ENCODE measurements around the gene BCL2. TPM values are rescaled to one million over a fixed set of nuclear protein-coding genes. Genes with fewer than 3 reads are reported as not detected.

BCL2 gene
- total RNA-seq, 1 donor from 2014 or later, result 16.5 TPM

DNA sequence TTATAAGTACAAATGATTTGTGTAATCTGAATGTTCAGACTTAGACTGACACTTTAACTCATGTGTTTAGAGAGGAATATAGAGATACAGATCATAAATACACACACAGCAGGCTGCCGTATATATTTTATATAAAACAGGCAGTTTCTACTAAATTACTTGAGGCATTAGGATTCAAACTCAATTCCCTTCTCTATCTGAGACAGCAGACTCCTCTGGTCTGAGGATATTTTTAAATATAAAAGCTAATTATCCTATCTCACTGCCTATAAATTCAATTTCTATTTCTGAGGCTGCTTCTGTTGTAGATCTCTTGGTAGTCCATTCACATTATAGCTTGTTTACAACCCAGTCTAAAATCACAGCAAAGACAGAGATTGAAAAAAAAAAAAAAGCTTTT, 46.9 kb downstream of the BCL2 start:
- no peak overlapping the region for H3K27ac Mint-ChIP-seq
- DNase-seq (ENCODE audit: extremely low spot score, unreplicated experiment), result no peak
- TF ChIP-seq, protein P1, sequence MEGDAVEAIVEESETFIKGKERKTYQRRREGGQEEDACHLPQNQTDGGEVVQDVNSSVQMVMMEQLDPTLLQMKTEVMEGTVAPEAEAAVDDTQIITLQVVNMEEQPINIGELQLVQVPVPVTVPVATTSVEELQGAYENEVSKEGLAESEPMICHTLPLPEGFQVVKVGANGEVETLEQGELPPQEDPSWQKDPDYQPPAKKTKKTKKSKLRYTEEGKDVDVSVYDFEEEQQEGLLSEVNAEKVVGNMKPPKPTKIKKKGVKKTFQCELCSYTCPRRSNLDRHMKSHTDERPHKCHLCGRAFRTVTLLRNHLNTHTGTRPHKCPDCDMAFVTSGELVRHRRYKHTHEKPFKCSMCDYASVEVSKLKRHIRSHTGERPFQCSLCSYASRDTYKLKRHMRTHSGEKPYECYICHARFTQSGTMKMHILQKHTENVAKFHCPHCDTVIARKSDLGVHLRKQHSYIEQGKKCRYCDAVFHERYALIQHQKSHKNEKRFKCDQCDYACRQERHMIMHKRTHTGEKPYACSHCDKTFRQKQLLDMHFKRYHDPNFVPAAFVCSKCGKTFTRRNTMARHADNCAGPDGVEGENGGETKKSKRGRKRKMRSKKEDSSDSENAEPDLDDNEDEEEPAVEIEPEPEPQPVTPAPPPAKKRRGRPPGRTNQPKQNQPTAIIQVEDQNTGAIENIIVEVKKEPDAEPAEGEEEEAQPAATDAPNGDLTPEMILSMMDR (conservative IDR thresholded peaks at IDR 0.05), result no peak
- H3K27me3 Mint-ChIP-seq, result no peaks in the 10 kb centered on the region
- H3K4me3 Mint-ChIP-seq, result no peak overlapping the region
- peaks cover 6% of the 10 kb centered on the region for H3K4me1 Mint-ChIP-seq (ENCODE audit: unreplicated experiment)
- H3K36me3 Mint-ChIP-seq, result no peaks in the 10 kb centered on the region
- no peaks in the 10 kb centered on the region for H3K9me3 Mint-ChIP-seq

DNA sequence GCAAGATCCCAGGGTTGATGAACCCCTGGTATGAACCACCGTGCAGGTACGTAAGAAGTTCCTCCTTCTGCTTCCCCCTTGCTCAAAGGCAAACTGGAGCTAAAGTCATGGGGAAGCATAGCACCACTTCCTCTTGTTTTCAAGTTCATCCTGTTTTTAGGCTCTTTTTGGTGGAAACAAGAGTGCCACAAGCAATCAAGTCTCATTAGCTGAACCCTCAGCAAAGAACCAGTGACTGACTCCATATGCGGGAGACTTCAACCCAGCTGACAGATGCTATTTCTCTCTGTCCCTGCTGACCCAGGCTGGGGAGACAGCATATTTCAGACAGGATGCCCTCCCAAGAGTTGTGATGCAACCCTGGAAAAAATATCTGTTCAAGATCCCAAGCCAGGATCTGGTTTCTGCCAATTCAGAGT, 47.7 kb downstream of the BCL2 start:
- no peaks in the 10 kb centered on the region for H3K9me3 Mint-ChIP-seq
- no peak overlapping the region for H3K27ac Mint-ChIP-seq
- no peak overlapping the region for H3K4me3 Mint-ChIP-seq
- H3K4me1 Mint-ChIP-seq (ENCODE audit: unreplicated experiment), result peaks cover 6% of the 10 kb centered on the region
- TF ChIP-seq, protein P1 (conservative IDR thresholded peaks at IDR 0.05), result no peak
- DNase-seq (ENCODE audit: extremely low spot score, unreplicated experiment), result no peak
- peaks cover under 1% of the 10 kb centered on the region for H3K36me3 Mint-ChIP-seq
- no peaks in the 10 kb centered on the region for H3K27me3 Mint-ChIP-seq

DNA sequence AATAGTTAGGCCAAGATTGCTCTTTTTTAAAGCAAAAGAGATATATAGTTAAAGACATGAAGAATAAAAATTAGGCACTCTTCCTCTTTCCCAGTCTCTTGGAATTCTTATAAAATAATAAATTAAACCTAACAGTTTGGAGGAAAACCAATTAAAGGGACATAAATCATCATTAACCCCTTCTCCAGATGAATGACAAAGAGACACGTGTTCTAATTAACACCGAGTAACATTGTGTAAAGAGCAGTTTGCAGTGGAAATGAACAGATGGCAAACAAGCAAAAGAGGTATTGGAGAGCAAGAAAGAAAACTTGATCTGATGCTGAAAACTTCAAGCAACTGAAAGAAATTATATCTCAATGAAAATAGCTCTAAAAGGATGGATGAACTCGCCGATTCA, 48.4 kb downstream of the BCL2 start:
- H3K9me3 Mint-ChIP-seq, result no peaks in the 10 kb centered on the region
- peaks cover 6% of the 10 kb centered on the region for H3K4me1 Mint-ChIP-seq (ENCODE audit: unreplicated experiment)
- no peak overlapping the region for H3K27ac Mint-ChIP-seq
- DNase-seq (ENCODE audit: extremely low spot score, unreplicated experiment), result no peak
- H3K36me3 Mint-ChIP-seq, result peaks cover 4% of the 10 kb centered on the region
- no peak overlapping the region for H3K4me3 Mint-ChIP-seq
- no peaks in the 10 kb centered on the region for H3K27me3 Mint-ChIP-seq
- TF ChIP-seq, protein P1 (conservative IDR thresholded peaks at IDR 0.05), result no peak

DNA sequence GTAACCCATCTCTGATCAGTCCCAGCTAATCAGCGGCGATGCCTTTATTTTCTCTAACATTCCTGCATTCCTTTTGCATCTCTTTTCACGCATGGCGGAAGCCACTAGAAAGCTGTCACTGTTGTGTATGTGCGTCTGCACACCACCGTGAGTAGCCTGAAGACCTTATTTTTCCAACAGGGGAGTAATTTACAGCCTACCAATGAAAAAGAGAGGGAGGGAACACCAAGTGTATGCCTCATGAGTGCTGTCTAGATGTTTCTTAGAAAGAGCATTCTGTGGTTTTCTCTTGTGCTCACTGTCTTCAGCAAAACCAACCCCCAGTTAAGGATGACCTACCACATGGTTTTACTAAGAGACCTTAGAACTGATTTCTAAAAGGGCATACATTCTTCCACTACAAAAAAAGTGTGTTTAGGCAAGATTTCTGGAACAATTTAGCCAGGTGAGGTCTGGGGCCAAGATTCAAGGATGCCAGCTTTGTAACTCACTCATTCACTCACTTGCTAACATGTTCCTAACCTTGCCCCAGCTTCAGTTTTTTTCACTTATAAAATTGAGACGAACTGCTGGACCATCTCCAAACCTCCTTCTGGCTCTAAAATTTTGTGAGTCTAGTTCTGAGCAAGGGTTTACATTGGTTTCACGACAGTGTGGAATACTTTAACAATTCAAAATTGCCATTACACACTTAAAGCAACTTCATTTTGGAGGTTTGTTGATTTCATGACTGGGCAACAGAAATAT, 51.4 kb downstream of the BCL2 start:
- H3K36me3 Mint-ChIP-seq, result peaks cover 4% of the 10 kb centered on the region
- no peak for DNase-seq (ENCODE audit: extremely low spot score, unreplicated experiment)
- H3K27ac Mint-ChIP-seq, result no peak overlapping the region
- H3K27me3 Mint-ChIP-seq, result no peaks in the 10 kb centered on the region
- TF ChIP-seq, protein P1 (conservative IDR thresholded peaks at IDR 0.05), result no peak
- no peaks in the 10 kb centered on the region for H3K9me3 Mint-ChIP-seq
- no peak overlapping the region for H3K4me3 Mint-ChIP-seq
- H3K4me1 Mint-ChIP-seq (ENCODE audit: unreplicated experiment), result peaks cover 6% of the 10 kb centered on the region

DNA sequence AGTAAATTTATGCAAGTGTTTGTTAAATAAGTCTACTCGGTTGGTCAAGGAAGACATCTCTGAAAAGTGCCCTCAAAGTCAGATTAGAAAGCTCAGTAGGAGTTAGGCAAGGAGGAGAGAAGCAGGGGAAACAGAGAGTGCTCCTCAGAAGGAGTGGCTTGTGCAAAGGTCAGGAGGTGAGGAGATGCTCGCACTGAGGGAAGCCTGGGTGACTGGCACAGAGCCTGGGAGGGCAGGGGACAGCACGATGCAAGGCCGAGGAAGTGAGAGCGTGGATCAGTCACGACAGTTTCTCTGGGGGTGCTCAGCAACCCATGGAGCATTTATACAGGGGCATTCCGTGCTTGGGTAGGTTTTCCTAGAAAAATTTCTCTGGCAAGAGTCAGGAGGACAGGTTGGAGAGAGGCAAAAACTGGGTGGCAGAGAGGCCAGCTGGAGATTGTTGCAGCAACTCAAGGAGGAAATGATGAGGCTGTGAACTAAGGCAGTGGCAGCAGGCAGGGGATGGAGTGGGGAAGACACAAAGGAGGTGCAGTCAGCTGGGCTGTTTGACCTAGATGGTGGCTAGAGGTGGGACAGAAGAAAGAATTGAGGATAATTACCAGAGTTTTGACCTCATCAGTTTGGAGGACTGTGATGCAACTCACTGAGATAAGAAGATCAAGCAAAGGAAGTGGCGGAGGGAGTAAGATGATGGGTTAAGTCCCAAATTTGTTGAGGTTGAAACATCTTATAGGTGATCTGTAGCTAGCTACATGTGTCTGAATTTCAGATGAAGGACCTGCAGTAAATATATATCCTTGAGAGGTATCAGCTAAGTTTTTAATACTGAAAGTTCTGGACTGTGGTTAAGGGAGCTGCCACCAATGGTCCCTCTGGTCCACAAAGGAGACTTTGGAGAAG, 52.4 kb downstream of the BCL2 start:
- H3K4me1 Mint-ChIP-seq (ENCODE audit: unreplicated experiment), result peaks cover 11% of the 10 kb centered on the region
- peaks cover 4% of the 10 kb centered on the region for H3K36me3 Mint-ChIP-seq
- H3K27ac Mint-ChIP-seq, result no peak overlapping the region
- H3K4me3 Mint-ChIP-seq, result no peak overlapping the region
- no peaks in the 10 kb centered on the region for H3K9me3 Mint-ChIP-seq
- no peak for DNase-seq (ENCODE audit: extremely low spot score, unreplicated experiment)
- H3K27me3 Mint-ChIP-seq, result no peaks in the 10 kb centered on the region
- TF ChIP-seq, protein P1 (conservative IDR thresholded peaks at IDR 0.05), result no peak
